K562 (cell line): Measurements from ENCODE around the gene ANK2. TPM values are rescaled to one million over a fixed set of nuclear protein-coding genes. Genes with fewer than 3 reads are reported as not detected.

Experiments
- ATAC-seq: fragments of 200-7000 bp; cut with Tn5 transposase; 3 replicates; pipeline ENCODE4 v1.9.1; 2020; ENCODE audit warnings: moderate library complexity
- BruUV-seq: library from RNA; stranded (reverse); fragments of 400-500 nt; replicated peaks from 2 replicates; lab custom pipeline; 2021; lab: Mats Ljungman, UMichigan
- CTCF ChIA-PET: fragments of 300-600 bp; formaldehyde crosslinking; extraction: SDS; loops from one replicate; lab custom pipeline; 2021; ENCODE audit warnings: low intra/inter-chr PET ratio; lab: Yijun Ruan, JAX
- POLR2A ChIA-PET: fragments of 300-600, 350-650 bp; sonication (Branson Sonifier 250); formaldehyde crosslinking; extraction: SDS; loops from one replicate; lab custom pipeline; 2021; ENCODE audit warnings: antibody characterized with exemption, inconsistent platforms; lab: Yijun Ruan, JAX
- DNase-seq, 4 experiments: peaks; one replicate each; pipeline versions ENCODE4 v3.0.0 to v3.0.0-alpha.2; 2011 to 2018; ENCODE audit warnings: low spot score in 3 of 4, mixed read lengths in 3 of 4; ENCODE audit errors: extremely low read depth in 1 of 4
- FAIRE-seq: peaks from 2 replicates; lab custom pipeline; 2011; peaks lifted over from hg19 to GRCh38; lab: Jason Lieb, UNC
- H2AFZ ChIP-seq: 2 replicates; pipeline ENCODE4 v1.6.0; 2011; ENCODE audit warnings: low read depth, low read length, control low read depth, inconsistent platforms
- H3K27ac ChIP-seq: fragments of 200-600 bp; 3 replicates; pipeline ENCODE4 v1.8.0; 2011; ENCODE audit warnings: low read depth, mild to moderate bottlenecking, control low read depth, inconsistent platforms, low read length, moderate library complexity, mixed read lengths; ENCODE audit errors: extremely low read depth
- H3K27me3 ChIP-seq, 2 experiments: fragments of 300-600 bp in 1 of 2; 2 replicates in 1 of 2; 3 replicates in 1 of 2; pipeline versions ENCODE4 v1.6.0 to v1.8.0; 2011; ENCODE audit warnings: inconsistent platforms in 2 of 2, low read length in 2 of 2, mild to moderate bottlenecking in 1 of 2, mixed read lengths in 1 of 2, moderate library complexity in 1 of 2; ENCODE audit not compliant: control insufficient read depth in 2 of 2, insufficient read depth in 2 of 2
- H3K36me3 ChIP-seq: fragments of 300-600 bp; 3 replicates; pipeline ENCODE4 v1.8.0; 2011; ENCODE audit warnings: mild to moderate bottlenecking, low read length, inconsistent platforms; ENCODE audit not compliant: control insufficient read depth, insufficient read depth
- H3K4me1 ChIP-seq, 2 experiments: fragments of 200-600 bp in 1 of 2; replicated peaks in 1 of 2; 2 replicates in 1 of 2; 3 replicates in 1 of 2; pipeline versions ENCODE4 v1.5.1 to v1.8.0; 2011; ENCODE audit warnings: inconsistent platforms in 2 of 2, low read length in 2 of 2, mild to moderate bottlenecking in 1 of 2, mixed read lengths in 1 of 2, moderate library complexity in 1 of 2; ENCODE audit not compliant: control insufficient read depth in 2 of 2, insufficient read depth in 2 of 2
- H3K4me2 ChIP-seq: 2 replicates; pipeline ENCODE4 v1.6.1; 2011; ENCODE audit warnings: low read length, control low read depth, inconsistent platforms, mixed read lengths; ENCODE audit not compliant: insufficient read depth
- H3K4me3 ChIP-seq: fragments of 200-600 bp; sonication (generic), shearing (Covaris generic); 2 replicates; pipeline ENCODE4 v1.5.1; 2016; ENCODE audit warnings: control low read depth, inconsistent platforms
- H3K79me2 ChIP-seq: fragments of 200-600 bp; 3 replicates; pipeline ENCODE4 v1.8.0; 2011; ENCODE audit warnings: low read length, inconsistent platforms; ENCODE audit not compliant: control insufficient read depth, insufficient read depth
- H3K9ac ChIP-seq, 2 experiments: 2 replicates each; pipeline versions ENCODE4 v1.6.0 to v1.6.1; 2011; ENCODE audit warnings: low read depth in 2 of 2, low read length in 2 of 2, control low read depth in 1 of 2, inconsistent platforms in 1 of 2, mild to moderate bottlenecking in 1 of 2, mixed read lengths in 1 of 2; ENCODE audit not compliant: insufficient read depth in 1 of 2
- H3K9me1 ChIP-seq: one replicate; pipeline ENCODE4 v1.6.0; 2011; ENCODE audit warnings: inconsistent platforms, mild to moderate bottlenecking, low read length, moderate library complexity; ENCODE audit not compliant: control insufficient read depth, insufficient read depth
- H3K9me3 ChIP-seq: replicated peaks from 2 replicates; pipeline ENCODE4 v1.5.1; 2011; ENCODE audit warnings: low read depth, low read length, inconsistent platforms; ENCODE audit not compliant: control insufficient read depth, insufficient read depth
- H4K20me1 ChIP-seq: replicated peaks from 2 replicates; pipeline ENCODE4 v1.6.1; 2011; ENCODE audit warnings: low read length, inconsistent platforms, mixed read lengths; ENCODE audit not compliant: control insufficient read depth, insufficient read depth
- BRD9 ChIP-seq: fragments of 450-650 bp; IDR thresholded peaks from 2 replicates; pipeline ENCODE4 v1.6.1; 2018; ENCODE audit warnings: low read depth; ENCODE audit not compliant: partially characterized antibody
- CBX1 ChIP-seq: sonication (generic); IDR thresholded peaks from 2 replicates; pipeline ENCODE4 v1.6.1; 2016; ENCODE audit warnings: antibody characterized with exemption, low read depth, mild to moderate bottlenecking
- EWSR1 ChIP-seq: fragments of 450-650 bp; IDR thresholded peaks from 2 replicates; pipeline ENCODE4 v1.6.1; 2018; ENCODE audit warnings: borderline replicate concordance, mild to moderate bottlenecking, low read depth, moderate library complexity; ENCODE audit not compliant: partially characterized antibody
- ILK ChIP-seq: fragments of 450-650 bp; IDR thresholded peaks from 2 replicates; pipeline ENCODE4 v1.6.1; 2016; ENCODE audit warnings: missing genetic modification characterization, low read depth, mild to moderate bottlenecking, missing compliant biosample characterization, moderate library complexity, borderline replicate concordance
- MBD2 ChIP-seq: sonication (generic); IDR thresholded peaks from 2 replicates; pipeline ENCODE4 v1.6.1; 2016; ENCODE audit warnings: low read depth, borderline replicate concordance
- MYBL2 ChIP-seq, 2 experiments: fragments of 450-650 bp in 1 of 2; sonication (generic) in 1 of 2; formaldehyde crosslinking in 1 of 2; IDR thresholded peaks; 2 replicates each; pipeline versions ENCODE4 v1.6.1 to v1.8.1; 2017 to 2022; ENCODE audit warnings: borderline replicate concordance in 1 of 2, inconsistent platforms in 1 of 2, low read depth in 1 of 2, mild to moderate bottlenecking in 1 of 2, missing genetic modification reagents in 1 of 2, moderate library complexity in 1 of 2
- RAD21 ChIP-seq, 2 experiments: fragments of 250-450 bp in 1 of 2; fragments of 450-650 bp in 1 of 2; sonication (Bioruptor Pico) in 1 of 2; formaldehyde crosslinking in 1 of 2; IDR thresholded peaks in 1 of 2; conservative IDR thresholded peaks in 1 of 2; 2 replicates each; pipeline versions ENCODE4 v1.4.0 to v1.8.0; 2020 to 2022; ENCODE audit warnings: mild to moderate bottlenecking in 2 of 2, moderate library complexity in 1 of 2
- SMAD2 ChIP-seq: fragments of 150-350 bp; IDR thresholded peaks from 2 replicates; pipeline ENCODE4 v1.6.1; 2014; ENCODE audit warnings: low read depth, mild to moderate bottlenecking, low read length
- SNRNP70 ChIP-seq: fragments of 200-400 bp; formaldehyde crosslinking; optimal IDR thresholded peaks from 2 replicates; pipeline ENCODE3; 2017; ENCODE audit warnings: low read depth, low read length
- TRIM24 ChIP-seq, 2 experiments: fragments of 450-650 bp; IDR thresholded peaks; 2 replicates each; pipeline ENCODE4 v1.6.1; 2016
- YY1 ChIP-seq, 3 experiments: IDR thresholded peaks; 2 replicates each; pipeline ENCODE4 v1.6.1; 2011; ENCODE audit warnings: low read length in 2 of 3, mild to moderate bottlenecking in 2 of 3, moderate library complexity in 2 of 3, borderline replicate concordance in 1 of 3, control low read depth in 1 of 3, low read depth in 1 of 3; ENCODE audit not compliant: insufficient read depth in 3 of 3, insufficient replicate concordance in 2 of 3, control insufficient read depth in 1 of 3, insufficient read length in 1 of 3; ENCODE audit errors: extremely low read depth in 1 of 3
- ZBTB8A ChIP-seq: fragments of 450-650 bp; IDR thresholded peaks from 2 replicates; pipeline ENCODE4 v1.6.1; 2018; ENCODE audit warnings: mild to moderate bottlenecking, moderate library complexity; ENCODE audit not compliant: partially characterized antibody
- ZNF551 ChIP-seq: fragments of 250-450 bp; sonication (Bioruptor Pico); IDR thresholded peaks from 2 replicates; pipeline ENCODE4 v1.5.0; 2021; ENCODE audit warnings: mild to moderate bottlenecking, moderate library complexity
- ZNF707 ChIP-seq: fragments of 250-450 bp; sonication (Bioruptor Pico); conservative IDR thresholded peaks from 2 replicates; pipeline ENCODE4 v1.8.0; 2022; ENCODE audit warnings: inconsistent platforms, mild to moderate bottlenecking, moderate library complexity
- ZNF77 ChIP-seq: fragments of 250-450 bp; sonication (Bioruptor Pico); IDR thresholded peaks from 2 replicates; pipeline ENCODE4 v1.5.0; 2020
- WGBS: fragments of 100-300 bp; shearing (Covaris generic); methylation state at CpG from one replicate; pipeline ENCODE4 v1.1.6; 2016; ENCODE audit warnings: low coverage, mixed read lengths; ENCODE audit not compliant: insufficient coverage; ENCODE audit errors: missing lambda C conversion rate; 5-methylcytosine and 5-hydroxymethylcytosine counted together
- in situ Hi-C: fragments of 300-500 bp; cut with MboI; formaldehyde crosslinking; loops from 4 replicates; pipeline ENCODE4 v1.15.0; 2018; ENCODE audit warnings: inconsistent platforms, mixed read lengths
- intact Hi-C: fragments of 100-400 bp; cut with micrococcal nuclease; formaldehyde crosslinking; loops from 2 replicates; pipeline ENCODE4 v1.14.2; 2022
- polyA plus RNA-seq, 8 experiments: library from polyadenylated mRNA; depleted of rRNA in 4 of 8; stranded (reverse) in 5 of 8; unstranded in 3 of 8; fragments of >200 nt; fragmentation: Nextera tagmentation in 2 of 8; fragmentation: Illumina TruSeq in 1 of 8; extraction: Ambion mirVana in 2 of 8; extraction: Trizol in 1 of 8; gene quantifications; 2 replicates each; pipeline versions ENCODE4 v1.2.1 to v1.2.3, GENCODE V29; 2011 to 2014; ENCODE audit warnings: inconsistent platforms in 1 of 8, missing spikeins in 1 of 8
- total RNA-seq, 7 experiments: library from RNA; depleted of rRNA in 6 of 7; stranded (reverse); fragments of >200 nt in 6 of 7; fragmentation: Illumina TruSeq in 2 of 7; extraction: Trizol in 2 of 7; gene quantifications; 2 replicates each; pipeline versions ENCODE4 v1.2.1 to v1.2.3, GENCODE V29; 2011 to 2021; ENCODE audit warnings: low replicate concordance in 1 of 7
- TF ChIP-seq, protein P1 (sequence below): fragments of 250-450 bp; sonication (Bioruptor Pico); IDR thresholded peaks from 2 replicates; pipeline ENCODE4 v1.4.0; 2020

ANK2 gene
- total and polyA plus RNA-seq, 9 of the 15 experiments (the other 6 are each of a cell fraction or from before 2014, with no cell fraction given) = 0.07 to 0.24 TPM; not detected in 7

- H3K27ac ChIP-seq = no peak overlapping the region
- FAIRE-seq (no peak), ATAC-seq (no peak), DNase-seq (no peak)
- H3K4me1 ChIP-seq = no peaks in the 10 kb centered on the region
- no peak overlapping the region for H3K9ac ChIP-seq
- BruUV-seq = no TSS peak
- no peaks in the 10 kb centered on the region for H3K27me3 ChIP-seq
- H3K4me2 ChIP-seq = no peak overlapping the region
- H3K4me3 ChIP-seq = no peak overlapping the region
- intact Hi-C loops = no loop called here
- H3K79me2 ChIP-seq = no peaks in the 10 kb centered on the region
- ChIA-PET CTCF (no interaction called here), POLR2A (no interaction called here)
- no peaks in the 10 kb centered on the region for H3K36me3 ChIP-seq
- no peaks in the 10 kb centered on the region for H4K20me1 ChIP-seq
- WGBS = 0% methylated on average over 1 of the region's 1 CpG
- no peak for TF ChIP-seq TRIM24 (IDR thresholded peaks at IDR 0.05)
- no peak for TF ChIP-seq SNRNP70
- TF ChIP-seq, protein P1, sequence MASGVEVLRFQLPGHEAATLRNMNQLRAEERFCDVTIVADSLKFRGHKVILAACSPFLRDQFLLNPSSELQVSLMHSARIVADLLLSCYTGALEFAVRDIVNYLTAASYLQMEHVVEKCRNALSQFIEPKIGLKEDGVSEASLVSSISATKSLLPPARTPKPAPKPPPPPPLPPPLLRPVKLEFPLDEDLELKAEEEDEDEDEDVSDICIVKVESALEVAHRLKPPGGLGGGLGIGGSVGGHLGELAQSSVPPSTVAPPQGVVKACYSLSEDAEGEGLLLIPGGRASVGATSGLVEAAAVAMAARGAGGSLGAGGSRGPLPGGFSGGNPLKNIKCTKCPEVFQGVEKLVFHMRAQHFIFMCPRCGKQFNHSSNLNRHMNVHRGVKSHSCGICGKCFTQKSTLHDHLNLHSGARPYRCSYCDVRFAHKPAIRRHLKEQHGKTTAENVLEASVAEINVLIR (CRISPR knock-in tag) = no peak
- H3K9me1 ChIP-seq = no peaks in the 10 kb centered on the region
- no peaks in the 10 kb centered on the region for H3K9me3 ChIP-seq
- in situ Hi-C loops = no loop called here
- H2AFZ ChIP-seq = no peak overlapping the region
These were observed 38.6 kb downstream of the ANK2 start for GRCh38 chr4:113088050-113088449.

GRCh38 chr4:113090954-113091353 lies 41.5 kb downstream of the ANK2 start:
- Histone ChIP-seq H3K4me2 (no peak overlapping the region), H4K20me1 (no peaks in the 10 kb centered on the region), H3K27ac (no peak overlapping the region), H3K36me3 (no peaks in the 10 kb centered on the region), H3K9ac (no peak overlapping the region), H3K9me3 (no peaks in the 10 kb centered on the region), H2AFZ (no peak overlapping the region), H3K27me3 (no peaks in the 10 kb centered on the region), H3K4me3 (no peak overlapping the region), H3K4me1 (no peaks in the 10 kb centered on the region), H3K79me2 (no peaks in the 10 kb centered on the region), H3K9me1 (no peaks in the 10 kb centered on the region)
- no TSS peak for BruUV-seq
- POLR2A ChIA-PET = no interaction called here
- ATAC-seq = no peak
- CTCF ChIA-PET = no interaction called here
- intact Hi-C loops (loop anchor here (10.0 kb wide), 1 partner anchor 326 kb away; no protein-coding TSS in a partner anchor), in situ Hi-C loops (no loop called here)
- no peak for DNase-seq
- FAIRE-seq = no peak
- TF ChIP-seq EWSR1 (no peak), RAD21 (CRISPR knock-in tag; conservative IDR thresholded peaks at IDR 0.05 in 1 of 2, IDR thresholded peaks at IDR 0.05 in 1 of 2) (no peak), BRD9 (no peak), SMAD2 (no peak), ILK (no peak), MYBL2 (IDR thresholded peaks at IDR 0.05; ENCODE audit: low read depth) (no peak), MYBL2 (CRISPR knock-in tag; IDR thresholded peaks at IDR 0.05; ENCODE audit: borderline replicate concordance) (no peak), MBD2 (no peak), ZNF707 (CRISPR knock-in tag) (no peak), ZBTB8A (no peak), ZNF77 (no peak), YY1 (IDR thresholded peaks at IDR 0.05; ENCODE audit: borderline replicate concordance in 1 of 3, control insufficient read depth in 1 of 3, extremely low read depth in 1 of 3, insufficient read depth in 3 of 3, insufficient read length in 1 of 3, insufficient replicate concordance in 2 of 3, low read depth in 1 of 3, low read length in 2 of 3) (no peak), ZNF551 (CRISPR knock-in tag) (no peak), CBX1 (no peak)
